GM12874 (cell line): ENCODE measurements around the gene VPS8.

Experiments
- CTCF ChIP-seq: IDR thresholded peaks from 2 replicates; pipeline ENCODE4 v1.5.1; 2011; ENCODE audit warnings: low read depth, mild to moderate bottlenecking, control low read depth, low read length, moderate library complexity; ENCODE audit not compliant: insufficient read depth

VPS8 gene

GRCh38 chr3:185089751-185090150 lies 277.8 kb downstream of the VPS8 start:
- no peak for TF ChIP-seq CTCF

- TF ChIP-seq CTCF: no peak
Observed at GRCh38 chr3:185090811-185091210, 278.8 kb downstream of the VPS8 start.

GRCh38 chr3:185093116-185093515 lies 281.1 kb downstream of the VPS8 start:
- no peak for TF ChIP-seq CTCF

GRCh38 chr3:185094697-185095096 lies 282.7 kb downstream of the VPS8 start:
- TF ChIP-seq CTCF: no peak
